ENCODE results near the gene E2F6. TPM values are rescaled to one million over a fixed set of nuclear protein-coding genes. Genes with fewer than 3 reads are reported as not detected.

The E2F6 gene
- total and polyA plus RNA-seq, 4 donors, result 3.5 to 7.7 (median 4.8) TPM

DNA sequence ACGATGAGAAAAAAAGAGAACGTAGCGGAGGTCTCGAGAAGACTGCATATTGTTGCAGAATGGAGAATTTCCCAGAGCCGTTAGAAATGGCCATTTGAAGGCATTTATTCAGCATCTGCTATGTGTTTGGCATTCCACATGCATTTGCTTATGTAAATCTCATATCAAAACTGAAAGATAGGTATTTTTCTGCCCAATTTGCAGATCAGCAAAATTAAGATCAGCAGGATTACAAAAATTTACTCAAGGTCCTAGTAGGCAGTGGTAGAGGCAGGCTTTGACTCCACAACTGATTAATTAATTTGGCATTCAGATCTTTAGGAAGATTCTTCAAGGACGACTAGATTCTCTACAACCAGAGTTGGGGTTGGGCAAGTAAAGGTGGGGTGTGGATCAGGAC, 1.8 kb upstream of the E2F6 start (continued):
- no peak for TF ChIP-seq HNF4G (IDR thresholded peaks at IDR 0.05)
- TF ChIP-seq, protein P1, sequence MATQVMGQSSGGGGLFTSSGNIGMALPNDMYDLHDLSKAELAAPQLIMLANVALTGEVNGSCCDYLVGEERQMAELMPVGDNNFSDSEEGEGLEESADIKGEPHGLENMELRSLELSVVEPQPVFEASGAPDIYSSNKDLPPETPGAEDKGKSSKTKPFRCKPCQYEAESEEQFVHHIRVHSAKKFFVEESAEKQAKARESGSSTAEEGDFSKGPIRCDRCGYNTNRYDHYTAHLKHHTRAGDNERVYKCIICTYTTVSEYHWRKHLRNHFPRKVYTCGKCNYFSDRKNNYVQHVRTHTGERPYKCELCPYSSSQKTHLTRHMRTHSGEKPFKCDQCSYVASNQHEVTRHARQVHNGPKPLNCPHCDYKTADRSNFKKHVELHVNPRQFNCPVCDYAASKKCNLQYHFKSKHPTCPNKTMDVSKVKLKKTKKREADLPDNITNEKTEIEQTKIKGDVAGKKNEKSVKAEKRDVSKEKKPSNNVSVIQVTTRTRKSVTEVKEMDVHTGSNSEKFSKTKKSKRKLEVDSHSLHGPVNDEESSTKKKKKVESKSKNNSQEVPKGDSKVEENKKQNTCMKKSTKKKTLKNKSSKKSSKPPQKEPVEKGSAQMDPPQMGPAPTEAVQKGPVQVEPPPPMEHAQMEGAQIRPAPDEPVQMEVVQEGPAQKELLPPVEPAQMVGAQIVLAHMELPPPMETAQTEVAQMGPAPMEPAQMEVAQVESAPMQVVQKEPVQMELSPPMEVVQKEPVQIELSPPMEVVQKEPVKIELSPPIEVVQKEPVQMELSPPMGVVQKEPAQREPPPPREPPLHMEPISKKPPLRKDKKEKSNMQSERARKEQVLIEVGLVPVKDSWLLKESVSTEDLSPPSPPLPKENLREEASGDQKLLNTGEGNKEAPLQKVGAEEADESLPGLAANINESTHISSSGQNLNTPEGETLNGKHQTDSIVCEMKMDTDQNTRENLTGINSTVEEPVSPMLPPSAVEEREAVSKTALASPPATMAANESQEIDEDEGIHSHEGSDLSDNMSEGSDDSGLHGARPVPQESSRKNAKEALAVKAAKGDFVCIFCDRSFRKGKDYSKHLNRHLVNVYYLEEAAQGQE (IDR thresholded peaks at IDR 0.05), result no peak

DNA sequence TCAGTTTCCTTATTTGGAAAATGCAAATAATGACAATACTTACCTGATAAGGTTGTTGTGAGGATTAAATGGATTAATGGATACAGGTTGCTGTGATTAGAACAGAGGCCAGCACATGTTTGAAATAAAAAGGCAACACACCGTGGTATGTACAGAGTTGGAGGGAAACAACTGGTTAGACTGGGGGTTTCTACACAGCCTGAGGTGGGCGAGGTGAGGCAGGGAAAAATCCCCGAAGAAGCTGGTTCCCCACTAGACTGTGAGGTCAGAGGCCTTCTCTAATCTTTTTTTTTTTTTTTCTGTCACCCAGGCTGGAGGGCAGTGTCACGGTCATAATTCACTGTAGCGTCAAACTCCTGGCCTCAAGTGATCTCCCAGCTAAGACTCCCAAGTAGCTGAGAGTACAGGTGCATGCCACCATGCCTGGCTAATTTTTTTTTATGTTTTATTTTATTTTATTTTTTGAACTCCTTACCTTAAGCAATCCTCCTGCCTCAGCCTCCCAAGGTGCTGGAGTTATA, 1.2 kb upstream of the E2F6 start:
- Histone ChIP-seq H3K27ac (ENCODE audit: low read depth in 1 of 2, low read length in 2 of 2) (no peak overlapping the region), H3K4me3 (ENCODE audit: low read depth in 1 of 3, low read length in 3 of 3) (no peak overlapping the region), H3K9me3 (ENCODE audit: control insufficient read depth in 4 of 4, low read length in 3 of 4) (no peaks in the 10 kb centered on the region), H3K36me3 (ENCODE audit: control insufficient read depth in 4 of 4, insufficient read depth in 3 of 4, low read depth in 1 of 4, low read length in 3 of 4) (no peaks in the 10 kb centered on the region), H3K4me1 (ENCODE audit: control insufficient read depth in 4 of 4, insufficient read depth in 4 of 4, low read length in 3 of 4) (peaks cover 6 to 23% (median 14%) of the 10 kb centered on the region in 4 donors), H3K9ac (ENCODE audit: low read depth in 1 of 2, low read length in 2 of 2) (no peak overlapping the region), H3K27me3 (ENCODE audit: control insufficient read depth in 4 of 4, insufficient read depth in 4 of 4, low read length in 3 of 4) (no peaks in the 10 kb centered on the region)
- no peak for DNase-seq (ENCODE audit: low spot score)
- WGBS, result 86% methylated on average over 5 of the region's 5 CpGs
- TF ChIP-seq, protein P2, sequence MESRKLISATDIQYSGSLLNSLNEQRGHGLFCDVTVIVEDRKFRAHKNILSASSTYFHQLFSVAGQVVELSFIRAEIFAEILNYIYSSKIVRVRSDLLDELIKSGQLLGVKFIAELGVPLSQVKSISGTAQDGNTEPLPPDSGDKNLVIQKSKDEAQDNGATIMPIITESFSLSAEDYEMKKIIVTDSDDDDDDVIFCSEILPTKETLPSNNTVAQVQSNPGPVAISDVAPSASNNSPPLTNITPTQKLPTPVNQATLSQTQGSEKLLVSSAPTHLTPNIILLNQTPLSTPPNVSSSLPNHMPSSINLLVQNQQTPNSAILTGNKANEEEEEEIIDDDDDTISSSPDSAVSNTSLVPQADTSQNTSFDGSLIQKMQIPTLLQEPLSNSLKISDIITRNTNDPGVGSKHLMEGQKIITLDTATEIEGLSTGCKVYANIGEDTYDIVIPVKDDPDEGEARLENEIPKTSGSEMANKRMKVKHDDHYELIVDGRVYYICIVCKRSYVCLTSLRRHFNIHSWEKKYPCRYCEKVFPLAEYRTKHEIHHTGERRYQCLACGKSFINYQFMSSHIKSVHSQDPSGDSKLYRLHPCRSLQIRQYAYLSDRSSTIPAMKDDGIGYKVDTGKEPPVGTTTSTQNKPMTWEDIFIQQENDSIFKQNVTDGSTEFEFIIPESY (IDR thresholded peaks at IDR 0.05), result no peak
- TF ChIP-seq, protein P1 (IDR thresholded peaks at IDR 0.05), result no peak
- no peak for TF ChIP-seq FOXA2 (IDR thresholded peaks at IDR 0.05)
- TF ChIP-seq EGR1 (IDR thresholded peaks at IDR 0.05; ENCODE audit: low read depth in 2 of 2), result no peak
- TF ChIP-seq, protein P3, sequence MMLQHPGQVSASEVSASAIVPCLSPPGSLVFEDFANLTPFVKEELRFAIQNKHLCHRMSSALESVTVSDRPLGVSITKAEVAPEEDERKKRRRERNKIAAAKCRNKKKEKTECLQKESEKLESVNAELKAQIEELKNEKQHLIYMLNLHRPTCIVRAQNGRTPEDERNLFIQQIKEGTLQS (IDR thresholded peaks at IDR 0.05), result no peak
- no peak for TF ChIP-seq RXRA (IDR thresholded peaks at IDR 0.05)
- TF ChIP-seq, protein P4, sequence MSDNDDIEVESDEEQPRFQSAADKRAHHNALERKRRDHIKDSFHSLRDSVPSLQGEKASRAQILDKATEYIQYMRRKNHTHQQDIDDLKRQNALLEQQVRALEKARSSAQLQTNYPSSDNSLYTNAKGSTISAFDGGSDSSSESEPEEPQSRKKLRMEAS (IDR thresholded peaks at IDR 0.05), result no peak
- no peak for TF ChIP-seq SP1 (IDR thresholded peaks at IDR 0.05)
- no peak for TF ChIP-seq GABPA (IDR thresholded peaks at IDR 0.05 in 1 of 2, conservative IDR thresholded peaks at IDR 0.05 in 1 of 2)
- TF ChIP-seq RAD21 (IDR thresholded peaks at IDR 0.05), result no peak
- TF ChIP-seq, protein P5, sequence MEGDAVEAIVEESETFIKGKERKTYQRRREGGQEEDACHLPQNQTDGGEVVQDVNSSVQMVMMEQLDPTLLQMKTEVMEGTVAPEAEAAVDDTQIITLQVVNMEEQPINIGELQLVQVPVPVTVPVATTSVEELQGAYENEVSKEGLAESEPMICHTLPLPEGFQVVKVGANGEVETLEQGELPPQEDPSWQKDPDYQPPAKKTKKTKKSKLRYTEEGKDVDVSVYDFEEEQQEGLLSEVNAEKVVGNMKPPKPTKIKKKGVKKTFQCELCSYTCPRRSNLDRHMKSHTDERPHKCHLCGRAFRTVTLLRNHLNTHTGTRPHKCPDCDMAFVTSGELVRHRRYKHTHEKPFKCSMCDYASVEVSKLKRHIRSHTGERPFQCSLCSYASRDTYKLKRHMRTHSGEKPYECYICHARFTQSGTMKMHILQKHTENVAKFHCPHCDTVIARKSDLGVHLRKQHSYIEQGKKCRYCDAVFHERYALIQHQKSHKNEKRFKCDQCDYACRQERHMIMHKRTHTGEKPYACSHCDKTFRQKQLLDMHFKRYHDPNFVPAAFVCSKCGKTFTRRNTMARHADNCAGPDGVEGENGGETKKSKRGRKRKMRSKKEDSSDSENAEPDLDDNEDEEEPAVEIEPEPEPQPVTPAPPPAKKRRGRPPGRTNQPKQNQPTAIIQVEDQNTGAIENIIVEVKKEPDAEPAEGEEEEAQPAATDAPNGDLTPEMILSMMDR (IDR thresholded peaks at IDR 0.05; ENCODE audit: low read depth, low read length, missing input control), result no peak
- TF ChIP-seq JUND (IDR thresholded peaks at IDR 0.05), result no peak
- no peak for TF ChIP-seq YY1 (IDR thresholded peaks at IDR 0.05)
- no peak for TF ChIP-seq FOXA1 (IDR thresholded peaks at IDR 0.05)
- no peak for TF ChIP-seq TAF1 (conservative IDR thresholded peaks at IDR 0.05)
- no peak for TF ChIP-seq HNF4A (conservative IDR thresholded peaks at IDR 0.05)
- no peak for TF ChIP-seq HNF4G (IDR thresholded peaks at IDR 0.05)
- TF ChIP-seq NR2F2 (IDR thresholded peaks at IDR 0.05), result no peak
